K562 (cell line): ENCODE results near the gene NEDD4L.

Source experiments
- BRD4 ChIP-seq: fragments of 200-600 bp; sonication (generic); IDR thresholded peaks from 2 replicates; pipeline ENCODE4 v1.6.1; 2017; ENCODE audit warnings: inconsistent platforms
- CTBP1 ChIP-seq: fragments of 450-650 bp; IDR thresholded peaks from 2 replicates; pipeline ENCODE4 v1.6.1; 2016; ENCODE audit warnings: borderline replicate concordance
- FOS ChIP-seq: IDR thresholded peaks from 3 replicates; pipeline ENCODE4 v1.6.1; 2011; ENCODE audit not compliant: insufficient read length; ENCODE audit errors: extremely low read depth
- RCOR1 ChIP-seq, 2 experiments: IDR thresholded peaks; 2 replicates each; pipeline ENCODE4 v1.6.1; 2012; ENCODE audit warnings: low read depth in 2 of 2, low read length in 2 of 2, borderline replicate concordance in 1 of 2, improper control_type of control experiment in 1 of 2
- STAT5B ChIP-seq: fragments of 250-450 bp; sonication (Bioruptor Pico); IDR thresholded peaks from 2 replicates; pipeline ENCODE4 v1.8.0; 2021; ENCODE audit warnings: mild to moderate bottlenecking, inconsistent platforms
- ZNF146 ChIP-seq: IDR thresholded peaks from one replicate; pipeline ENCODE4 v1.6.1; 2018; ENCODE audit warnings: missing compliant biosample characterization; ENCODE audit not compliant: unreplicated experiment

GRCh38 chr18:58315041-58315440 lies 271.0 kb downstream of the NEDD4L start:
- TF ChIP-seq FOS (no peak), CTBP1 (no peak), ZNF146 (CRISPR knock-in tag) (no peak), RCOR1 (IDR thresholded peaks at IDR 0.05; ENCODE audit: borderline replicate concordance in 1 of 2, low read depth in 2 of 2, low read length in 2 of 2) (no peak), STAT5B (no peak), BRD4 (no peak)
